HG02798 (cell line): ENCODE measurements around the gene SH2D5.

Experiments
- ATAC-seq: cut with Tn5 transposase; IDR thresholded peaks from one replicate; pipeline ENCODE4 v1.9.1; 2021; ENCODE audit warnings: mild to moderate bottlenecking; ENCODE audit not compliant: unreplicated experiment, poor library complexity

The SH2D5 gene

GRCh38 chr1:20670936-20671335 is 61.6 kb downstream of the SH2D5 start:
- ATAC-seq = no peak
